ENCODE data around the gene MIGA2.

- TF ChIP-seq, protein P1, sequence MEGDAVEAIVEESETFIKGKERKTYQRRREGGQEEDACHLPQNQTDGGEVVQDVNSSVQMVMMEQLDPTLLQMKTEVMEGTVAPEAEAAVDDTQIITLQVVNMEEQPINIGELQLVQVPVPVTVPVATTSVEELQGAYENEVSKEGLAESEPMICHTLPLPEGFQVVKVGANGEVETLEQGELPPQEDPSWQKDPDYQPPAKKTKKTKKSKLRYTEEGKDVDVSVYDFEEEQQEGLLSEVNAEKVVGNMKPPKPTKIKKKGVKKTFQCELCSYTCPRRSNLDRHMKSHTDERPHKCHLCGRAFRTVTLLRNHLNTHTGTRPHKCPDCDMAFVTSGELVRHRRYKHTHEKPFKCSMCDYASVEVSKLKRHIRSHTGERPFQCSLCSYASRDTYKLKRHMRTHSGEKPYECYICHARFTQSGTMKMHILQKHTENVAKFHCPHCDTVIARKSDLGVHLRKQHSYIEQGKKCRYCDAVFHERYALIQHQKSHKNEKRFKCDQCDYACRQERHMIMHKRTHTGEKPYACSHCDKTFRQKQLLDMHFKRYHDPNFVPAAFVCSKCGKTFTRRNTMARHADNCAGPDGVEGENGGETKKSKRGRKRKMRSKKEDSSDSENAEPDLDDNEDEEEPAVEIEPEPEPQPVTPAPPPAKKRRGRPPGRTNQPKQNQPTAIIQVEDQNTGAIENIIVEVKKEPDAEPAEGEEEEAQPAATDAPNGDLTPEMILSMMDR (conservative IDR thresholded peaks at IDR 0.05; ENCODE audit: low read depth, low read length) = no peak
- TF ChIP-seq EZH2phosphoT487 (IDR thresholded peaks at IDR 0.05; ENCODE audit: borderline replicate concordance, low read length) = no peak
Measured at GRCh38 chr9:129064499-129064908, 28.1 kb downstream of the MIGA2 start.

All from PC-3 (cell line).